HG03103 (cell line): Measurements from ENCODE around the gene SLC12A3.
"Not testable (repeated sequence)": the region's sequence is repeated elsewhere in the genome, so short reads cannot be mapped to it uniquely, and the experiment has no call there.

Experiments used
- ATAC-seq: cut with Tn5 transposase; IDR thresholded peaks from one replicate; pipeline ENCODE4 v1.9.1; 2021; ENCODE audit warnings: low read depth; ENCODE audit not compliant: unreplicated experiment

Gene SLC12A3

DNA sequence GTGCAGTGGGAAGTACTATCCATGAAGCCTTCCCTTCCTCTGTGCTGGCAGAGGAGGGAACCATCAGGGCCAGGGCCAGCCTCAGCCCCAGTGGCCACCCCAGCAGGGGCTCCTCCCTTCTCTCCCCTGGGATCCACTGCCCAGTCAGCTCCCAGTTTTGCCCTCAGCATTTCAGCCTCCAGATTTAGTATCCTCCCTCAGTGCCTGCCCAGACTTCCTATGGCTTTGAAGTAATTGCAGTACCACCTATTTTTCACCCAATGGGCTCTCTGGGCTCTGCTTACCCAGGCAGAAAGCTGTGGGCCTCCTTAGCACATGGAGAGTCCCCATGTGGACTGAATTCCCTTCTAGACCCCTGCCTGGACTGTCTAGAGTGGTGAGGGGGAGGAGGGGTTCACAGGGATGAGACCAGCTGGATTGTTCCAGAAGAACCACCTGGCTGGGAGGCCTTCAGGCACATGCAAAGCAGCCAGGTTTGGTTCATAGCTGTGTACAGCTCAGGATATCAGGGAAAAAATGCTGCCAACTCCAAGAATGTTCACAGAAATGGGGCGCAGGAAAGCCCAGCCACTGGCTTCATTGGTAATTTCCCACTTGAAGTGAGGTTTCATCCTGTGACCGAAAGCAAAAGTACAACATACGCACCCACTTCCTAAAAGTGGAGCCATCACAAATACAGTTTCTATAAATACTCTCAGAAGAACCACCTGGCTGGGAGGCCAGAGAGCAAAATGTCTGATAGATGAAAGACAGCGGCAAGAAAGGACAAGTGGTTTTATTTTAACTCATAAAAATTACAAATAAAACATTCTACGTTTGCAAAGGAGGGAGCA, 51.8 kb downstream of the SLC12A3 start:
- ATAC-seq, result peak; percentile 68

DNA sequence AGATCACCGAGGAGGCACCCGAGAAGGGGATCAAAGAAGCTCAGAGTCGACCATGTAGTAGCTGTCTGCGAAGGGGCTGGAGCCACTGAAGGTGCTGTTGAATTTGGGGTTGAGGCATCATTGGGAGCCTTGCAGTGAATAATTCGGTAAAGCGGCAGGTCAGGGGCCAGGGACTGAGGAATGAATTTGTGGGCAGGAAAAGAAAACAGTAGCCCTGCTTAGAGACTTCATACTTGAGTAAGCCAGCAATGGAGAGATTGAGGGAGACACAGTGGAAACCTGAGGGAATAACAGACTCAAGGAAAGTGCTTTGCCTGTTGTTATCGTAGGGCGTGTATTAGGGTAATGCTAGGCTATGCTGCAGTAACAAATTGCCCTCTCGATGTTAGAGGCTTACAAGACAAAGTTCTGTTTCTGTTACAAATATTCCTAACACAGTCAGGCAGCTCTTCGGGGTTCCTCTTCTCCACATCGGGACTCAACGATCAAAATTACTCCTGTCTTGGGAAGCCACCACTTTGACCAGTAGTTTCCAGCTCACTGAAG, 53.5 kb downstream of the SLC12A3 start:
- ATAC-seq, result no peak

DNA sequence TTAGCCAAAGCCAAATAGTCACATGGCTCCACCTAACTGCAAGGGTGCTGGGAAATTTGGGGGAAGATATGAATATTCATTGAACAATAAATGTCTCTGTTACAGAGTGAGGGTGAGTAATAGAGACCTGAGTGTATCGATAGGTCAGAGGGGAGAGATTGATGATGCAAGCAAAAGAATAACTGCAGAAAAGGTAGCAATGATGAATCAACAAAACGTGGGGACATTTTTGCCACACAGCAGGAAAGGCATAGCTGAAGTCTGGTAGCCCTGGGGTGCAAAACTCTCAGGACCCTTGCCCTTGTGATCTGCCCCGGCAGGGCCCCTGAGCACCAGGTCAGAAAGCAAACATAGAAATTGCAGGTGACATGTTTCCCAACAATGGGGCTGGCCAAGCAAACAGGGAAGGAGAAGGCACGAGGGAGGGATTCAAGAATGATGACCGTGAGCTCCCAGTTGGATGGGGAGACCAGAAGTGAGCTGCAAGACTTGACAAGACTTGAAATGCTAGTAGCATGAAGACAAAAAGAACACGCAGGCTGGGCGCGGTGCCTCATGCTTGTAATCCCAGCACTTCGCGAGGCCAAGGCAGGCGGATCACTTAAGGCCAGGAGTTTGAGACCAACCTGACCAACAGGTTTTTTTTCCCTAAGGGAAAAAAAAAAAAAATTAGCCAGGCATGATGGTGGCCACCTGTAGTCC, 54.2 kb downstream of the SLC12A3 start:
- ATAC-seq, result no peak

DNA sequence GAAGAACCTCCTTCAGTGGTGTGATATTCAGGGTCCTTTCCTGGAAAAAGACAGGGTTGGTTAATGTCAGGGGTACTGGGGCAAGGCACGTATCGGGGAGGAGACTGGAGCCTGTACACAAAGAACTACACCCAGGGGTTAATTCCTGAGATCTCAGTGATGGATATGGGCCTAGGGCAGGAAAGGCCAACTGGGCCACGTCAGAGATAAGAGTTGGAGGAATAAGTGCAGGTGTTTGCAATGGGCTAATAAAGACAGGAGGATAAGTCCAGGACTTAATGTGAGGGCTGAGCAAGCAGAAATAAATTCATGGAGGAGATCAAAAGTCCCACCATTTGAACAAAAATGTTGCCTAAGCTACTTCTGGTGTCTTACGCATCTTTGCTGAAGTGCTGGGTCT, 56.6 kb downstream of the SLC12A3 start:
- ATAC-seq, result no peak

DNA sequence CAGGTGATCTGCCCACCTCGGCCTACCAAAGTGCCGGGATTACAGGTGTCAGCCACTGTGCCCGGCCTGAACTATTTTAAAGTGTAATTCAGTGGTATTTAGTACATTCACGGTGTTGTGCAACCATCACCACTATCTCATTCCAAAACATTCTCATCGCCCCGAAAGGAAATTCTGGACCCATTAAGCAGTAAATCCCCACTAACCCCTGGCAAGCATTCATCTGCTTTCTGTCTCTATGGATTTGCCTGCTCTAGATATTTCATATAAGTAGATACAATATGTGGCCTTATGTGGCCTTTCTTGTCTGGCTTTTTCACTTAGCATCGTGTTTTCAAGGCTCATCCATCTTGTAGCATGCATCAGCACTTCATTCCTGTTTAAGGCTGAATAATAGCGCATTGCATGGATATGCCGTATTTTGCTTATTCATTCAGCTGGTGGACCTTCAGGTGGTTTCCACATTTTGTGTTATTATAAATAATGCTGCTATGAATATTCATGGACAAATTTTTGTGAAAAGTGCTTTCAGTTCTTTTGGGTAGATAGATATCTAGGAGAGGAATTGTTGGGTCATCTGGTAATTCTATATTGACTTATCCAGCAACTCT, 58.6 kb downstream of the SLC12A3 start:
- ATAC-seq, result no peak

DNA sequence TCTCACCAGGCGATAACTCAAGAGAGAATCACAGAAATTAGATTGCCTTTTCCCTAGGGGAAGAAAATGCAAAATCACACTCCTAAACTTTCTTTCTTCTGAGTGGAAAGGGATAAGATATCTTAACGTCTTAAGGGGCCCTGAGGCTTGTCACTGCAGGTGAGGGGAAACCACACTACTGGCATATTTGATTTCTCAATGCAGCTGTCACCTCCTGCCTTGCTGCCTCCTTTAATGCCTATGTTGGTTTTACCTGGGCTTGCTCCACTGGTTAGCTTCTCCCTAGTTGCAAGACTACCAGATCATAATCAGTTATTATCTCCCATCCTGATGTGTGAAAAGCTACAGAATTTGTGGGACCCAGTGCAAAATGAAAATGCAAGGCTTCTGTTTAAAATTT, 62.5 kb downstream of the SLC12A3 start:
- no peak for ATAC-seq

DNA sequence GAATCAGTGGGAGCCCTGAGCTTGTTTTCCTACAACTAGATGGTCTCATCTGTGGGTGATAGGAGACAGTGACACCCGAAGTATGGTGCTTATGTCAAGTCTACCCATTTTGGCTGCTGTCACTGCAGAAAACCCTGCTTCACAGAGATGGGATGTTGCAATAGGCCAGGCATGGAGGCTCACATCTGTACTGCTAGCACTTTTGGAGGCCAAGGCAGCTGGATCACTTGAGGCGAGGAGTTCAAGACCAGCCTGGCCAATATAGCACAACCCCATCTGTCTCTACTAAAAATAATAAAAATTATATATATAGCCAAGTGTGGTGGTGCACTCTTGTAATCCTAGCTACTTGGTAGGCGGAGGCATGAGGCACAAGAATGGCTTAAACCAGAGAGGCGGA, 64.6 kb downstream of the SLC12A3 start:
- ATAC-seq, result no peak

DNA sequence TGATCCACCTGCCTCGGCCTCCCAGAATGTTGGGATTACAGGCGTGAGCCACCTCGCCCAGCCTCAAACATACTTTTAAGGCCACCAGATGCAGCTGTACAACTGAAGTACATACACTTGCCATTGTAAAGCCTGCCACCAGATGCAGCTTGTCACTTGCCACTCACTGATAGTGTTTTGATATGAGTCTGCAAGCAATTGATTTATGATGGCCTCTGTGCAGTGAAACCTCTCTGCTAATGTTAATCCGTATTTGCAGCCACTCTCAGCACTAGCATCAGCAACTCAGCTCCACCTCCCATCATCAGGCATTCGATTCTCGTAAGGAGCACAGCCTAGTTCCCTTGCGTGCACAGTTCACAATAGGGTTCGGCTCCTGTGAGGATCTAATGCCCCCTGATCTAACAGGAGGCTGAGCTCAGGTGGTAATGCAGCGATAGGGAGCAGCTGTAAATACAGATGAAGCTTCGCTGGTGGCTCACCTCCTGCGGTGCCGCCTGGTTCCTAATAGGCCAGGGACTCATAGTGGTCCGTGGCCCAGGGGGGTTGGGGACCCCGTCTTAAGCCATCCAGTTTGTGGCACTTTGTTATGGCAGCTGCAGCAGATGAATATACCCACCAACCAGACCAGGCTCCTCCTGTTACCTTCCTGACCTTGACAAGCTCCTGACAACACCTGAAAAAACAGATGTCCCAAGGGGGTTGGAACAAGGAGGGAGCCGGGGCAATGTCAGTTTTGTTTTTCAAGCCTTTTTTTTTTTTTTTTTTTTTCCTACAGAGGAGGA, 65.7 kb downstream of the SLC12A3 start:
- no peak for ATAC-seq

DNA sequence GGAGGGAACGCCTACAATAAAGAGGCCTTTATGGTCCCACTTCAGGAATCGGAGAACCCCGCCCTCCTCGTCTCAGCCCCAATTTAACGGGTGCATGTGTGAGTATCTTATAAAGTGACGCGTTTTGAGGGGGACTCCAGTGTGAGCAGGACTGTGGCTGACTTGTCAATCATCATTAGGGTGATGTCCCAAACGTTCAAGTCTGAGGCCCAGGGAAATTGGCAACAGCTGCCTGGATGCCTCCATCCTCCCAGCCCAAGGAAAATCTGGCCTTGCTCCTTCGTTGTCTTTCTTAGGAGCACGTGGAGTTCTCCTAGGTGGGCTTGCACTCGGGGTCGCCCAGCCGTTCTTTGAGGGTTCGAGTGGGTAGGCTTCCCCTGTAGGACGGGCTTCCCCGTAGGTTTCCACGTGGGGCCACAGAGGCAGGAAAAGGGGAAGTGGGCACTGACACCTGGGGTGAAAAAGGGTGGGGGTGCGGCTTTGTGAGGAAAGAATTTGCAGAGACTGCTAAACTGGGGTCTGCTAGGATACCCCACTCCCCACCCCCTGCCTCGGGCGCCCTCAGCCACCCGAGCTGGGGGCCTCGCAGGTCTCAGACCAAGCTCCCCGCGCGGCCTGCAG, 66.4 kb downstream of the SLC12A3 start:
- ATAC-seq, result peak; percentile 17

DNA sequence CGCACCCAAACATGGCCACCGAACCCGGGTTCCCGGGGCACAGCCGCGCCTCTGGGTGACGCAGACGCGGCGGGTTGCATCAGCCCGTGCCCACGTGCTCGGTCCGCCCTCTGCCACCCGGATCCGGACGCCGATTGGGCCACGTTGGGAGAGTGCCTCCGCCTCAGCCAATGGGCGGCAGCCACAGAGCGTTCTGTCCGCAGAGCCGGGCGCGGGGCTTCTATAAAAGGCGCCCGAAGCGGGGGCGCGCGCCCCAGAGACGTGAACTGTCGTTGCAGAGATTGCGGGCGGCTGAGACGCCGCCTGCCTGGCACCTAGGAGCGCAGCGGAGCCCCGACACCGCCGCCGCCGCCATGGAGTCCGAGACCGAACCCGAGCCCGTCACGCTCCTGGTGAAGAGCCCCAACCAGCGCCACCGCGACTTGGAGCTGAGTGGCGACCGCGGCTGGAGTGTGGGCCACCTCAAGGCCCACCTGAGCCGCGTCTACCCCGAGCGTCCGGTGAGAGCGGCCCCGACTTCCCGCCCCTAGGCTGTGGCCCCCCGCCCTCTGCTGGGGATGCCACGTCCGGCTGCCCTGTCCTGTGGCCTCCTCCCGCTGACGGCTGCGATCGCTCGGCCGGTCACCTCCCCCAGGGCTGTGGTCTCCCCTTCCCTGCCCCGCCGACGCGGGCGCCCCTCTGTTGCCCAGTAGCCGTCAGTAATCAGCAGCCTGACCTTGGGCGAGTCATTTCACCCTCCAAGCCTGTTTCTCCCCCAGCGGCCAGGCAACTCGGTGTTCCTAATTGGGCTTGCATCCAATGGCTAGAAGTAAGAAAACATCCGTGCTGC, 67.1 kb downstream of the SLC12A3 start, which contains the start of gene HERPUD1:
HERPUD1 (plus strand) TSS at position 251 of the 829 bp plus-strand sequence; CDS start at position 354, 103 bp downstream.
- peak; percentile 80 for ATAC-seq

DNA sequence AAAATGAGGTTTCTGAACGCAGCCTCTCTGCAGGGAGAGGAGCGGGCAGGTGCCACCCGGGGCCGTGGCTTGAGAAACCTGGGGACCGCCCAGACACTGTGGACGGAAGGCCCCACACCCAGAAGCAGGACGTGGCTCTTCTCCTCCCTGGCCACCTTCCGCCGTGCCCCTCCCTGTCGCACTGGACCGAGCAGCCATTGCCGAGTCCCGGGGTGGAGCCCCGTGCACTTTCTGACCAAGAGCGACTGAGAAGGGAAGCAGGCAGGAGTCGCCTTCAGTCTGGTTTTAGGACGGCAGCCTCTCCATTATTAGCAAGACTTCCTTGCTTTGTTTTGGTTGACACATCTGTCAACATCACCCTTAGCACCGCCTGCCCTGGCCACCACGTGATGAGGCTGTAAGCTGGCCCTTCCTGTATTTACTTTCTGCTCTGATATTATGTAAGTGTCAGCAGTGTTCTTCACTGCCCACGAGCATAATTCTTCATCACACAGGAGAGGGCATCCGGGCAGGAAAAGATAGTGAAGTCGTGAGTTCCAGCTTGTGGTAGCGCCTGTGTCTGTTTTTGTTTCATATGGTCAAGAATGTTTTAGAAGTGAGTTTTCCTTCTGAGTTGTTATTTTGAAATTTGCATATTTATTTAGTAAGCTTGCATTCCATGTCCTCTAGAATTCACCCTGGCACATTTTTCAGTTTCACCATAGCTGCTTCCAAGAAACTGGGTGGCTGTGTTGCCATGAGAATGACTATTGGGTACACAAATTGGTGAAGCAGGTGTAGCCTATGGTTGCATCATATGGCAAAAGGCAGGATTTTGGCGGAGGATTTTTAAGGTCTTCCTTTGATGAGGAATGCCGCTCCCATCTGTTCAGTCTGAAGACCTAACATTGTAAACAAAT, 68.0 kb downstream of the SLC12A3 start:
- ATAC-seq, result no peak

DNA sequence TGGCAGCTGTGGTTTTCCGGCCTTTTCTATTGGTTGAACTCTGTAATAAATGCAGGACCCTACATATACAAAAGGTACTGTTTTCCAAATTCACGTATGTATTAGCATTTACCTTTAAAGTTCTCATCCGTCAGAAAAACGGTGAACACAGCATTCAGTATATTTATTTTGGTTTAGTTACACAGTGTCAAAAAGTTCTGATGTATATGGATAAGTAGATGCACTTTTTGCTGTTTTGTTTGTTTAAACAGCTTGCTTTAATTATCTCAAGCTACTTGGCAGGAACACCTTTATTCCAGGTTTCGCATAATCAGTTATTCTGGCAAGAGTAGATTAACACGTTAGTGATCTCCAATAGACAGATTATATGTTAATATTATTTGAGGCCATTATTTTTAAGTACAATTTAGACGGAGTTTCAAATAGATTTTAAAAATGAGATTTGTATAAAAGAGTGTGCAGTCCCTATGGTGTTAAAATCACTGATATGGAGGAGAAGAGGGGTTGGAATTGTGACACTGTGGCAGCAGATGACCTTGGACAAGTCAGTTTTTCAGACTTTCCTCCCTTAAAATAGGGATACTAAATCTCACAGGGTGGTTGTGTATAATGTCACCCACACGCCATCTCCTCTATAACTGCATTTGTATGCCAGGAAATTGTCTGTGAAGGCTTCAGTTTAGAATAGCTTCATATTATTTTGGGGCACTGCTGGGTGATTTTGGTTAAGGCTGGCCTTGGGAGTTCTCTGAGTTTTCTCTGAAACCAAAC, 69.0 kb downstream of the SLC12A3 start:
- no peak for ATAC-seq

DNA sequence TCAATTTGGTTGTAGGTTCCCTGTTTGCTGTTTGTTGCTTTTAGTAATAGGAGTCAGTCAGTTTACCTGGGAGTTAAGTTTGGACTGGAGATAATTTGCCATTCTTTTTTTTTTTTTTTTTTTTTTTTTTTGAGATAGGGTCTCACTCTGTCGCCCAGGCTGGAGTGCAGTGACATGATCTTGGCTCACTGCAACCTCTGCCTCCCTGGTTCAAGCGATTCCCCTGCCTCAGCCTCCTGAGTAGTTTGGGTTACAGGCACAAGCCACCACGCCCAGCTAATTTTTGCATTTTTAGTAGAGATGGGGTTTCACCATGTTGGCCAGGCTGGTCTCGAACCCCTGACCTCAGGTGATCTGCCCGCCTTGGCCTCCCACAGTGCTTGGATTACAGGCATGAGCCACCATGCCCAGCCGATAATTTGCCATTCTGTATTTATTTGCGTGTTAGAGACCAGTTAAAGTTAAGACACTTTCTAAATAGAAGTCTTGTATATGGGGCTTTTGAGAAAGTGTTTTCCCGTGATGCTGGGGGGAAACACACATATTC, 69.7 kb downstream of the SLC12A3 start:
- not testable (repeated sequence) for ATAC-seq

DNA sequence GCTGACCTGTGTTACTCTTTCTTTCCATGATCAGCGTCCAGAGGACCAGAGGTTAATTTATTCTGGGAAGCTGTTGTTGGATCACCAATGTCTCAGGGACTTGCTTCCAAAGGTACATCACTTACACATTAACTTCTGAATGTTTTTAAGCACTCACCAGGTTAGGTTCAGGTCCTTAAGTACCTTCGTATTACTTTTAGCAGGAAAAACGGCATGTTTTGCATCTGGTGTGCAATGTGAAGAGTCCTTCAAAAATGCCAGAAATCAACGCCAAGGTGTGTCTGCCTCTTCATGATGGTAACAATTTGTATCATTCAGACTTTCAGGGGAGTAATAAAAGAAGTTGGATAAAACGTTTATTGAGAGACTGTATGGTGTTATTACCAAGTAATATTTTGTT, 70.2 kb downstream of the SLC12A3 start:
- ATAC-seq, result no peak

DNA sequence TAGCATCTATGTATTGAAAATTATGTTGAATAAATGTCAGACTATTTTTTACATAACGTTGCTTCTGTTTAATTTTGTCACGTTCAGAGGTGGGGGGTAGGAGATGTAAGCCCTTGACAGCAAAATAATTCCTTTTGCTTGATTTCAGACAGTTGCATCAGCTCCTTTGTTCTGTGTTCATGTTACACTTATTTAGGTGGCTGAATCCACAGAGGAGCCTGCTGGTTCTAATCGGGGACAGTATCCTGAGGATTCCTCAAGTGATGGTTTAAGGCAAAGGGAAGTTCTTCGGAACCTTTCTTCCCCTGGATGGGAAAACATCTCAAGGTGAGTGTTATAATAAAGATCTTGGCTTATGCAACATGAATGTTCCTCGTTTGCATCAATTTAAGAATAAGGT, 71.5 kb downstream of the SLC12A3 start:
- no peak for ATAC-seq

DNA sequence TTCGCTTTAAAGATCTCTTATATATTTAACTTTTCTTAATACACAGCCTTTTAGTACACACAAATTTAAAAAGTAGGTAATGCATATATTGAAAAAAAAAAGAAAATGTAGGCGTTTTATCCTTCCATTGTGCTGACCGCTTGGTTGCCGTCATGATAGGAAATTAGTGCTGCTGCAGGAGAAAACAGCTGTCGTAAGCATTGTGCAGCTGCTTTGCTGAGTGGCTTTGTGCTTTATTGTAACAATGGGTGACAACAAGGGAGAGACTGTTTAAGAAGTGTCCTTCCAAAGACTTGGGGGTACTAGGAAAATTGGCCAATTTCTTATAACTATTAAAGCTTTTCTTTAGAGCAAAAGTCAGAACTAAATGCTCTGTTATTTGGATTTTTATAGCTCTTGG, 71.9 kb downstream of the SLC12A3 start:
- no peak for ATAC-seq
